Smooth muscle cell (in vitro differentiated cells): ENCODE results near the gene AQP5. TPM values are rescaled to one million over a fixed set of nuclear protein-coding genes. Genes with fewer than 3 reads are reported as not detected.

Experiments
- DNase-seq: peaks from one replicate; lab custom pipeline; 2025; ENCODE audit not compliant: unreplicated experiment; lab: John Stamatoyannopoulos, UW
- H2AFZ ChIP-seq: fragments of 200-600 bp; sonication (generic); 2 replicates; pipeline ENCODE4 v1.6.0; 2016; ENCODE audit warnings: antibody characterized with exemption, low read depth, mild to moderate bottlenecking
- H3F3A ChIP-seq: fragments of 200-600 bp; sonication (generic); 2 replicates; pipeline ENCODE4 v1.6.0; 2017; ENCODE audit warnings: antibody characterized with exemption, low read depth
- H3K27ac ChIP-seq: fragments of 200-600 bp; sonication (generic); 2 replicates; pipeline ENCODE4 v1.5.1; 2016; ENCODE audit warnings: low read depth, mild to moderate bottlenecking
- H3K27me3 ChIP-seq: fragments of 200-600 bp; sonication (generic); 2 replicates; pipeline ENCODE4 v1.6.1; 2016; ENCODE audit warnings: low read depth, mild to moderate bottlenecking
- H3K36me3 ChIP-seq: fragments of 200-600 bp; sonication (generic); 2 replicates; pipeline ENCODE4 v1.5.1; 2016; ENCODE audit warnings: low read depth
- H3K4me1 ChIP-seq: fragments of 200-600 bp; sonication (generic); 2 replicates; pipeline ENCODE4 v1.5.1; 2016; ENCODE audit warnings: low read depth
- H3K4me2 ChIP-seq: fragments of 200-600 bp; sonication (generic); 2 replicates; pipeline ENCODE4 v1.6.0; 2016; ENCODE audit warnings: mild to moderate bottlenecking
- H3K4me3 ChIP-seq: fragments of 200-600 bp; sonication (generic); 2 replicates; pipeline ENCODE4 v1.5.1; 2016; ENCODE audit warnings: mild to moderate bottlenecking
- H3K79me2 ChIP-seq: fragments of 200-600 bp; sonication (generic); 2 replicates; pipeline ENCODE4 v1.6.0; 2016; ENCODE audit warnings: low read depth, mild to moderate bottlenecking
- H3K9ac ChIP-seq: fragments of 200-600 bp; sonication (generic); 2 replicates; pipeline ENCODE4 v1.6.0; 2016; ENCODE audit warnings: low read depth
- H3K9me3 ChIP-seq: fragments of 200-600 bp; sonication (generic); replicated peaks from 2 replicates; pipeline ENCODE4 v1.5.1; 2016; ENCODE audit warnings: low read depth
- H4K20me1 ChIP-seq: fragments of 200-600 bp; sonication (generic); 2 replicates; pipeline ENCODE4 v1.6.0; 2016; ENCODE audit warnings: low read depth
- CTCF ChIP-seq: fragments of 200-600 bp; sonication (generic); IDR thresholded peaks from 2 replicates; pipeline ENCODE4 v1.5.1; 2017; ENCODE audit warnings: borderline replicate concordance, mild to moderate bottlenecking, antibody characterized with exemption; ENCODE audit not compliant: insufficient read depth, poor library complexity, severe bottlenecking
- WGBS: methylation state at CpG from one replicate; pipeline ENCODE4 v1.1.7; 2016; ENCODE audit warnings: low lambda C conversion rate; 5-methylcytosine and 5-hydroxymethylcytosine counted together
- polyA plus RNA-seq: library from polyadenylated mRNA; unstranded; fragments of >200 nt; fragmentation: Nextera tagmentation; extraction: Ambion mirVana; gene quantifications from 2 replicates; pipeline ENCODE4 v1.2.1, GENCODE V29; 2016
- total RNA-seq: library from RNA; depleted of rRNA; stranded (reverse); fragments of >200 nt; gene quantifications from 2 replicates; pipeline ENCODE4 v1.2.3, GENCODE V29; 2014

Gene AQP5
- total and polyA plus RNA-seq, 2 experiments from 2014 or later, result not detected

DNA sequence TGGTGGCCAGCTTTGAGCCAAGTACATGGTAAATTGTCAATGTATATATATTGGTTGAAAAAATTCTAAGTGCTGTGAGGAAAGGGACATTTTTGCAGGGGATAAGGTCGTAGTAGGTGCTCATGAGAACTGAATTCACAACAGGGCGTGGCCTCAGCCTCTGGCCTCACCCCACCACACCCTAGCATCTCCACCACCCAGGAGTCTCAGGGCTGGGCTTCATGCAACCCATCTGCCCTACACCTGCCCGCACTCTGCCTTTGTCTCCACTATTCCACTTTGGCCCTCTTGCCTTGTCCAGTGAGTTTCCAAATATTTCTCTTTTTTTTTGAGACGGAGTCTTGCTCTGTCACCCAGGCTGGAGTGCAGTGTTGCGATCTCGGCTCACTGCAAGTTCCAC is 33.2 kb upstream of the AQP5 start:
- Histone ChIP-seq H3F3A (no peaks in the 10 kb centered on the region), H3K36me3 (no peaks in the 10 kb centered on the region), H3K9me3 (no peaks in the 10 kb centered on the region), H3K4me2 (no peak overlapping the region), H3K9ac (no peak overlapping the region), H3K79me2 (no peaks in the 10 kb centered on the region), H3K4me1 (peaks cover 3% of the 10 kb centered on the region), H3K27me3 (no peaks in the 10 kb centered on the region), H2AFZ (no peak overlapping the region), H3K4me3 (no peak overlapping the region), H3K27ac (no peak overlapping the region), H4K20me1 (no peaks in the 10 kb centered on the region)
- DNase-seq, result no peak
- TF ChIP-seq CTCF, result no peak
- 89% methylated on average over 6 of the region's 6 CpGs for WGBS

- Histone ChIP-seq H3K27ac (no peak overlapping the region), H3K9me3 (no peaks in the 10 kb centered on the region), H3K27me3 (no peaks in the 10 kb centered on the region), H3K9ac (no peak overlapping the region), H3K4me3 (no peak overlapping the region), H3K4me2 (no peak overlapping the region), H4K20me1 (no peaks in the 10 kb centered on the region), H3K4me1 (peaks cover 3% of the 10 kb centered on the region), H3K79me2 (no peaks in the 10 kb centered on the region), H3K36me3 (no peaks in the 10 kb centered on the region), H3F3A (no peaks in the 10 kb centered on the region), H2AFZ (no peak overlapping the region)
- 91% methylated on average over 7 of the region's 7 CpGs for WGBS
- no peak for TF ChIP-seq CTCF
- no peak for DNase-seq
These were observed 32.1 kb upstream of the AQP5 start for GRCh38 chr12:49929581-49929980.

DNA sequence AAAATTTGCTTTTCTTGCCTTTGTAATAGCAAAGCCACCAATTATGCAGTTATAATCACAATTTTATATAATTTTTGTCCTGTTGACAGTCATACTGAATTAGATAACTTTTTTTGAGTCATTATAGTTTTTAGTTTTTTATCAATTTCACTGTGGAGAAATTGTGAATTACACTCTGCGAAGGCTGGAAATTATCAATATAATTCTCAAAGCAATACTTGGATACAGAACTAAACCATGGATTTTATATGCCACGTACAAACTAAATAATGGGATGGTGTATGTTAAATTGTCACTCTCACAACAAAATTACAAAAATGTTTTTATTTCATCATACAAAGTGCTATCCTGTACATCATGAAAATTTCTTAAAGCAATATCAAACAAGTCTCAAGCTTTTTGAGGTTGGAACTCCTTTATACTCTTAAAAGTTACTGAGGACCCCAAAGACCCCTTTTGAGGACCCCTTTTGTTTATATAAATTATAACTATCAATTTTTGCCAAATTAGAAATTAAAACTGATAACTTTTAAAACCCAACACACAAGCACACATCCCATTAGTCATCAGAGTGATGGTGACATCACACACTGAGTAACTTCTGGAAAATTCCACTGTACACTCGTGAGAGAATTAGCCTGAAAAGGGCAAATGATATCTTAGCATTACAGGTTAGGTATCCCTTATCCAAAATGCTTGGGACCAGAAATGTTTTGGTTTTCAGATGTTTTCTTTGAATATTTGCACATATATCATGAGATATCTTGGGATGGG is 31.0 kb upstream of the AQP5 start:
- Histone ChIP-seq H3F3A (no peaks in the 10 kb centered on the region), H2AFZ (no peak overlapping the region), H3K9ac (no peak overlapping the region), H3K4me1 (peaks cover 3% of the 10 kb centered on the region), H4K20me1 (no peaks in the 10 kb centered on the region), H3K27ac (peak overlapping the region; percentile 15), H3K36me3 (no peaks in the 10 kb centered on the region), H3K27me3 (no peaks in the 10 kb centered on the region), H3K9me3 (no peaks in the 10 kb centered on the region), H3K4me3 (no peak overlapping the region), H3K79me2 (no peaks in the 10 kb centered on the region), H3K4me2 (peak overlapping the region; percentile 38)
- no peak for DNase-seq
- TF ChIP-seq CTCF, result peak; percentile 11
- WGBS, result 60% methylated on average over 3 of the region's 3 CpGs

DNA sequence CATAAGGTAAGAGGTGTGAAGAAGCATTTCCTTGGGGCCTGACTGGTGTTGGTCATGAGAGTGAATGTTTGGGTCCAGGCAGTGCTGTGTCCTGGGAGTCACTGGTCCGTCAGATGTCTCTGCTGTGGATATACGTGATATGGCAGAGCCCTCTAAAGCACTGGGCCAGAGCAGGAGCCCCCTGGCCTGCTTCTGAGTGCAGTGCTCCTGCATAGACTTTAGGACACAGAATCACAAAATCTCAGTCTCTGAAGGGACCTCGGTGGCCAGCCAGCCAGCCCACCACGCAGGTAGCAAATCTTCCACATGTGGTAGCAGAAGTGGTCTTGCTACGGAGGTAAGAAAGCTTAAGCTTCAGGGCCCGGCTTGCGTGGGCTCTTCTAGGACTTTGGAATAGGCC is 29.6 kb upstream of the AQP5 start:
- no peak overlapping the region for H3K4me2 ChIP-seq
- no peak for TF ChIP-seq CTCF
- H2AFZ ChIP-seq, result no peak overlapping the region
- H3K9me3 ChIP-seq, result no peaks in the 10 kb centered on the region
- H3K4me3 ChIP-seq, result no peak overlapping the region
- H3K79me2 ChIP-seq, result no peaks in the 10 kb centered on the region
- H3K27ac ChIP-seq, result no peak overlapping the region
- no peaks in the 10 kb centered on the region for H4K20me1 ChIP-seq
- no peaks in the 10 kb centered on the region for H3F3A ChIP-seq
- H3K27me3 ChIP-seq, result no peaks in the 10 kb centered on the region
- H3K36me3 ChIP-seq, result no peaks in the 10 kb centered on the region
- no peak for DNase-seq
- 79% methylated on average over 7 of the region's 7 CpGs for WGBS
- H3K9ac ChIP-seq, result no peak overlapping the region
- H3K4me1 ChIP-seq, result peaks cover 3% of the 10 kb centered on the region
